Panc1 (cell line): ENCODE measurements around the gene VHLL. TPM values are rescaled to one million over a fixed set of nuclear protein-coding genes. Genes with fewer than 3 reads are reported as not detected.

ENCODE experiments used
- ATAC-seq: fragments of 200-7000 bp; cut with Tn5 transposase; 2 replicates; pipeline ENCODE4 v1.9.1; 2020; ENCODE audit warnings: mild to moderate bottlenecking, moderate library complexity
- BruUV-seq: library from RNA; stranded (reverse); fragments of 400-500 nt; replicated peaks from 2 replicates; lab custom pipeline; 2021; lab: Mats Ljungman, UMichigan
- CTCF ChIA-PET: fragments of 300-600 bp; sonication (Branson Sonifier 250); formaldehyde crosslinking; loops from one replicate; lab custom pipeline; 2022; ENCODE audit warnings: antibody characterized with exemption; lab: Charles Lee
- POLR2A ChIA-PET: fragments of 300-600 bp; sonication (Branson Sonifier 250); formaldehyde crosslinking; loops from one replicate; lab custom pipeline; 2022; ENCODE audit warnings: antibody characterized with exemption; lab: Charles Lee
- DNase-seq: peaks from one replicate; pipeline ENCODE4 v3.0.0-alpha.2; 2010; ENCODE audit warnings: low read depth, low spot score
- H3K27ac ChIP-seq: 2 replicates; pipeline ENCODE4 v1.5.1; 2011; ENCODE audit warnings: mild to moderate bottlenecking, low read length, inconsistent platforms
- H3K27me3 ChIP-seq: fragments of 200-500 bp; sonication (Bioruptor generic); 2 replicates; pipeline ENCODE4 v1.6.0; 2014; ENCODE audit warnings: low read length, inconsistent platforms; ENCODE audit not compliant: control insufficient read depth, insufficient read depth
- H3K36me3 ChIP-seq: fragments of 200-500 bp; sonication (Bioruptor generic); 2 replicates; pipeline ENCODE4 v1.5.1; 2014; ENCODE audit warnings: inconsistent platforms, mild to moderate bottlenecking, low read length, moderate library complexity; ENCODE audit not compliant: control insufficient read depth, insufficient read depth
- H3K4me1 ChIP-seq: 2 replicates; pipeline ENCODE4 v1.5.1; 2011; ENCODE audit warnings: inconsistent platforms, mild to moderate bottlenecking, low read length, moderate library complexity; ENCODE audit not compliant: control insufficient read depth, insufficient read depth
- H3K4me3 ChIP-seq, 2 experiments: 2 replicates each; pipeline ENCODE4 v1.5.1; 2011 to 2012; ENCODE audit warnings: low read depth in 2 of 2, low read length in 2 of 2, mild to moderate bottlenecking in 2 of 2, inconsistent platforms in 1 of 2, moderate library complexity in 1 of 2
- H3K9me3 ChIP-seq: fragments of 200-500 bp; sonication (Bioruptor generic); 2 replicates; pipeline ENCODE4 v1.5.1; 2014; ENCODE audit warnings: low read depth, mild to moderate bottlenecking, inconsistent platforms, low read length, moderate library complexity; ENCODE audit not compliant: control insufficient read depth, insufficient read depth
- POLR2AphosphoS5 ChIP-seq: IDR thresholded peaks from 2 replicates; pipeline ENCODE4 v1.6.1; 2012; ENCODE audit warnings: mild to moderate bottlenecking, low read depth, low read length, moderate library complexity
- SIN3A ChIP-seq: IDR thresholded peaks from 2 replicates; pipeline ENCODE4 v1.6.1; 2012; ENCODE audit warnings: low read depth, mild to moderate bottlenecking, low read length, moderate library complexity, borderline replicate concordance; ENCODE audit not compliant: insufficient read depth
- TCF7L2 ChIP-seq: IDR thresholded peaks from 2 replicates; pipeline ENCODE4 v1.6.1; 2011; ENCODE audit warnings: mild to moderate bottlenecking, low read depth, low read length, inconsistent platforms
- in situ Hi-C: cut with HindIII; loops from 2 replicates; pipeline ENCODE4 v1.10.0; 2016; ENCODE audit warnings: low sequenced_read_pairs, low pct_unique_long_range_greater_than_20kb
- intact Hi-C: fragments of 100-400 bp; cut with micrococcal nuclease; formaldehyde crosslinking; loops from one replicate; pipeline ENCODE4 v1.10.0; 2022; ENCODE audit not compliant: unreplicated experiment
- total RNA-seq: library from RNA; stranded (reverse); gene quantifications from one replicate; pipeline ENCODE4 v1.2.1, GENCODE V29; 2021; ENCODE audit not compliant: unreplicated experiment
- TF ChIP-seq, protein P1 (sequence below): fragments of 450-650 bp; IDR thresholded peaks from 2 replicates; pipeline ENCODE4 v1.5.1; 2017; ENCODE audit warnings: mild to moderate bottlenecking

The VHLL gene
- total RNA-seq, 1 experiment from 2014 or later, result 0.28 TPM

DNA sequence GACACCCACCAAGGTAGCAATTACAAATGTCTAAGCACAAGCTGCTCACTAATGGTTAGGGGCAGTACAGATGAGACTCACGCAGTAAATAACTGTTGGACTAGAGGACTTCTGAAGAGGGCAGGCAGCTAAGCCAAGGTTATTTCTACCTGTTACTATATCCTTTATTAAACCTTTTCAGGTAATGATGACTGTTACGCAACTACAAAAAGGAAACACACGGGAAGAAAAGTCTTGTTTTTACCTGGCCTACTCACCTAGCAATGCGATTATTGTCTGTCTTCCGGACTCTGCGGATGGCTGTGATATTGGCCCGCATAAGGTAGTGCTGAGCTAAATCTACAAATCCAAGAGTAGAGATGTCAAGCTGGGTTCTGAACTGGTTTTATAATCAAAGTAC is 17.8 kb upstream of the VHLL start:
- Histone ChIP-seq H3K36me3 (peaks cover 60% of the 10 kb centered on the region), H3K4me3 (no peak overlapping the region), H3K9me3 (no peaks in the 10 kb centered on the region), H3K27me3 (no peaks in the 10 kb centered on the region), H3K27ac (no peak overlapping the region), H3K4me1 (no peaks in the 10 kb centered on the region)
- TF ChIP-seq POLR2AphosphoS5 (no peak), SIN3A (no peak)
- intact Hi-C loops (no loop called here), in situ Hi-C loops (no loop called here)
- ChIA-PET POLR2A (no interaction called here), CTCF (no interaction called here)
- ATAC-seq (no peak), DNase-seq (no peak)
- no TSS peak for BruUV-seq

DNA sequence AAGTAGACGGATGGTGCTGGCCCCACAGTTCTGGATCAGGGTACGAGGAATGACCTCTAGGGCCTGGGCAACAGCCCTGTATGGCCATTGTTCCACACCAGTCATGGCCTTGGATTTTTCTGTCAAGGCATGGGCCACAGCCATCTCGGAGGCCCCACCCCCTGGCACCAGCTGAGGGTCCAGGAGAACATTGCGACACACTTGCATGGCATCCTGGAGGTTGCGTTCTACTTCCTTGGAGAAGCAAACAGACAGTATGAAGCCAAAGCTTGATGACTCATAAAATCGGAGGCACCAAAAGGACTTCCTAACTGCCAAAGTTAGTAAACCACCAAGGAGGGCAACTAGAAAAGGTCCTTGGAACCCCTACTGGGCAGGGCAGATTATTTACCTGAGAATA is 11.9 kb upstream of the VHLL start:
- ATAC-seq (peak; percentile 43), DNase-seq (no peak)
- H3K4me3 ChIP-seq, result no peak overlapping the region
- ChIA-PET POLR2A (no interaction called here), CTCF (no interaction called here)
- BruUV-seq, result no TSS peak
- no peaks in the 10 kb centered on the region for H3K9me3 ChIP-seq
- intact Hi-C loops, result no loop called here
- no peaks in the 10 kb centered on the region for H3K4me1 ChIP-seq
- no peaks in the 10 kb centered on the region for H3K27me3 ChIP-seq
- H3K27ac ChIP-seq, result no peak overlapping the region
- H3K36me3 ChIP-seq, result peaks cover 45% of the 10 kb centered on the region
- in situ Hi-C loops, result no loop called here
- TF ChIP-seq, protein P1, sequence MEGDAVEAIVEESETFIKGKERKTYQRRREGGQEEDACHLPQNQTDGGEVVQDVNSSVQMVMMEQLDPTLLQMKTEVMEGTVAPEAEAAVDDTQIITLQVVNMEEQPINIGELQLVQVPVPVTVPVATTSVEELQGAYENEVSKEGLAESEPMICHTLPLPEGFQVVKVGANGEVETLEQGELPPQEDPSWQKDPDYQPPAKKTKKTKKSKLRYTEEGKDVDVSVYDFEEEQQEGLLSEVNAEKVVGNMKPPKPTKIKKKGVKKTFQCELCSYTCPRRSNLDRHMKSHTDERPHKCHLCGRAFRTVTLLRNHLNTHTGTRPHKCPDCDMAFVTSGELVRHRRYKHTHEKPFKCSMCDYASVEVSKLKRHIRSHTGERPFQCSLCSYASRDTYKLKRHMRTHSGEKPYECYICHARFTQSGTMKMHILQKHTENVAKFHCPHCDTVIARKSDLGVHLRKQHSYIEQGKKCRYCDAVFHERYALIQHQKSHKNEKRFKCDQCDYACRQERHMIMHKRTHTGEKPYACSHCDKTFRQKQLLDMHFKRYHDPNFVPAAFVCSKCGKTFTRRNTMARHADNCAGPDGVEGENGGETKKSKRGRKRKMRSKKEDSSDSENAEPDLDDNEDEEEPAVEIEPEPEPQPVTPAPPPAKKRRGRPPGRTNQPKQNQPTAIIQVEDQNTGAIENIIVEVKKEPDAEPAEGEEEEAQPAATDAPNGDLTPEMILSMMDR, result no peak
- peak; percentile 37; the same call in 1 of the 2 replicates for TF ChIP-seq POLR2AphosphoS5

DNA sequence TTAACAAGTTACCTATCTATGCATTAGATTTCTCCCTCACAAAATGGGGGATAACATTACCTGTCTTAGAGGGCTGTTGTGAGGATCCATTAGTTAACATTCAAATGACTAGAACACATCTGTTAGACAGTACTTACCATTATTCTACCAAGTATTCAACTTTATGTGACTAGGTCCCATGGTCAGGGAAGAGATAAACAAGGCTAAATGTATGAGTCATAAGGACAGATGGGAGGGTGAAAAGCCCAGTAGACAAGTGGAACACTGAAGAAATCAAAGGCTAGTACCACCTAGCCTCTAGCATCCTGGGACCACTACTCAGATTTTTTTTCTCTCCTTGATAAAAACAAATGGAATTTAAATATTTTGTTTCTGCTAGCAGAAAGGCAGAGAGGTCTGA is 9.0 kb upstream of the VHLL start:
- H3K4me3 ChIP-seq, result no peak overlapping the region
- ATAC-seq, result no peak
- no TSS peak for BruUV-seq
- CTCF ChIA-PET, result no interaction called here
- no peaks in the 10 kb centered on the region for H3K4me1 ChIP-seq
- in situ Hi-C loops (no loop called here), intact Hi-C loops (no loop called here)
- TF ChIP-seq TCF7L2, result no peak
- peaks cover 36% of the 10 kb centered on the region for H3K36me3 ChIP-seq
- POLR2A ChIA-PET, result no interaction called here
- no peaks in the 10 kb centered on the region for H3K27me3 ChIP-seq
- no peaks in the 10 kb centered on the region for H3K9me3 ChIP-seq
- H3K27ac ChIP-seq, result no peak overlapping the region
- no peak for DNase-seq

DNA sequence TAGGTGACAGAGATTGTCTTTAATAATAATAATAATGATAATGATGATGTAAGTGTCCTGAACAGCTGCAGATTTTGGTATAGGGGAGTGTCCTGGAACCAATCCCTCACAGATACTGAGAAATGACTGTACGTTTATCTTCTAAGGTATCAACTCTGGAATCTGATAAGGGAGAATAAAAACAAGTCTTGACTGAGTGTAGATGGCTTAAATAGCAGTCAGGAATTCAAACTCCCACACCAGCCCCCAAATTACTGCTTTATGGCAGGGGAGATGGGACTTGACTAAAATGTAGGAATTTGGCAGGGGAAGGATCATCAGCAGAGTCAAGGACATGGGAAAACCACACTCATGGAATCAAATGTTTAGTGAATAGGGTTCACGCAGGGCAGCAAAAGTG is 6.1 kb upstream of the VHLL start:
- ATAC-seq, result no peak
- ChIA-PET POLR2A (no interaction called here), CTCF (interaction anchor here (0.6 kb wide), 1 partner anchor 17 kb away, joined by 4 read pairs; no protein-coding TSS in a partner anchor)
- Histone ChIP-seq H3K36me3 (peaks cover 11% of the 10 kb centered on the region), H3K4me3 (no peak overlapping the region), H3K9me3 (no peaks in the 10 kb centered on the region), H3K27me3 (no peaks in the 10 kb centered on the region), H3K4me1 (no peaks in the 10 kb centered on the region), H3K27ac (no peak overlapping the region)
- DNase-seq, result no peak
- intact Hi-C loops (no loop called here), in situ Hi-C loops (no loop called here)
- no TSS peak for BruUV-seq
- TF ChIP-seq POLR2AphosphoS5 (0 out of 2 replicates have a peak, but pooled peaks have one; percentile 19), TCF7L2 (no peak)
